Neural cell (in vitro differentiated cells): ENCODE results near the gene PROX1. TPM values are rescaled to one million over a fixed set of nuclear protein-coding genes. Genes with fewer than 3 reads are reported as not detected.

Experiments used
- H2AFZ ChIP-seq: fragments of 200-600, 300-800 bp; sonication (generic), shearing (Covaris generic); 2 replicates; pipeline ENCODE4 v1.6.0; 2014; ENCODE audit warnings: low read depth, mild to moderate bottlenecking, antibody characterized with exemption, low read length, moderate library complexity
- H3F3A ChIP-seq: fragments of 200-600 bp; shearing (Covaris generic); 2 replicates; pipeline ENCODE4 v1.6.1; 2016; ENCODE audit warnings: mild to moderate bottlenecking, moderate library complexity, mixed read lengths, antibody characterized with exemption, low read length; ENCODE audit not compliant: insufficient read depth, poor library complexity, severe bottlenecking
- H3K27ac ChIP-seq: fragments of 200-600, 300-800 bp; sonication (generic), shearing (Covaris generic); 2 replicates; pipeline ENCODE4 v1.5.1; 2014; ENCODE audit warnings: mild to moderate bottlenecking, low read length, moderate library complexity
- H3K27me3 ChIP-seq: fragments of 300-800, 200-600 bp; sonication (generic), shearing (Covaris generic); 2 replicates; pipeline ENCODE4 v1.6.0; 2014; ENCODE audit warnings: mild to moderate bottlenecking, low read depth, low read length, moderate library complexity; ENCODE audit not compliant: insufficient read depth
- H3K36me3 ChIP-seq: fragments of 300-800, 200-600 bp; sonication (generic), shearing (Covaris generic); 2 replicates; pipeline ENCODE4 v1.5.1; 2014; ENCODE audit warnings: mild to moderate bottlenecking, antibody characterized with exemption, low read length, moderate library complexity; ENCODE audit not compliant: insufficient read depth
- H3K4me2 ChIP-seq: fragments of 300-800, 200-600 bp; sonication (generic), shearing (Covaris generic); 2 replicates; pipeline ENCODE4 v1.6.0; 2014; ENCODE audit warnings: mild to moderate bottlenecking, low read length
- H3K4me3 ChIP-seq: fragments of 300-800, 200-600 bp; sonication (generic), shearing (Covaris generic); 2 replicates; pipeline ENCODE4 v1.5.1; 2014; ENCODE audit warnings: mild to moderate bottlenecking, low read length, moderate library complexity
- H3K79me2 ChIP-seq: fragments of 200-600 bp; shearing (Covaris generic); replicated peaks from 2 replicates; pipeline ENCODE4 v1.6.0; 2014; ENCODE audit warnings: mild to moderate bottlenecking, low read length, moderate library complexity; ENCODE audit not compliant: insufficient read depth
- H3K9ac ChIP-seq: fragments of 300-800, 200-600 bp; sonication (generic), shearing (Covaris generic); 2 replicates; pipeline ENCODE4 v1.6.1; 2016; ENCODE audit warnings: mild to moderate bottlenecking, low read length, mixed read lengths
- H3K9me2 ChIP-seq: fragments of 200-600 bp; shearing (Covaris generic); 2 replicates; pipeline ENCODE4 v1.6.1; 2016; ENCODE audit warnings: mild to moderate bottlenecking, low read length, mixed read lengths; ENCODE audit not compliant: insufficient read depth
- H3K9me3 ChIP-seq: fragments of 200-600, 300-800 bp; sonication (generic), shearing (Covaris generic); 2 replicates; pipeline ENCODE4 v1.6.1; 2016; ENCODE audit warnings: mild to moderate bottlenecking, mixed run types, low read length, moderate library complexity, mixed read lengths
- H4K20me1 ChIP-seq: fragments of 200-600 bp; shearing (Covaris generic); 2 replicates; pipeline ENCODE4 v1.6.1; 2016; ENCODE audit warnings: mild to moderate bottlenecking, mixed run types; ENCODE audit not compliant: insufficient read depth
- EP300 ChIP-seq: fragments of 450-650 bp; conservative IDR thresholded peaks from 2 replicates; pipeline ENCODE4 v1.6.1; 2014; ENCODE audit warnings: antibody characterized with exemption, mild to moderate bottlenecking, moderate library complexity; ENCODE audit not compliant: poor library complexity, severe bottlenecking
- EZH2 ChIP-seq: fragments of 200-600, 300-800 bp; shearing (Covaris generic), sonication (generic); IDR thresholded peaks from 2 replicates; pipeline ENCODE4 v1.6.1; 2014; ENCODE audit warnings: antibody characterized with exemption, low read length, borderline replicate concordance, mild to moderate bottlenecking; ENCODE audit not compliant: insufficient read depth, poor library complexity, severe bottlenecking
- MXI1 ChIP-seq: fragments of 450-650 bp; conservative IDR thresholded peaks from 2 replicates; pipeline ENCODE4 v1.6.1; 2014; ENCODE audit warnings: antibody characterized with exemption, mild to moderate bottlenecking; ENCODE audit not compliant: poor library complexity, severe bottlenecking
- POLR2AphosphoS5 ChIP-seq: IDR thresholded peaks from 2 replicates; pipeline ENCODE4 v1.6.1; 2012
- RAD21 ChIP-seq: fragments of 450-650 bp; conservative IDR thresholded peaks from 2 replicates; pipeline ENCODE4 v1.6.1; 2014; ENCODE audit warnings: antibody characterized with exemption, mild to moderate bottlenecking, moderate library complexity
- SMC3 ChIP-seq: fragments of 450-650 bp; conservative IDR thresholded peaks from 2 replicates; pipeline ENCODE4 v1.6.1; 2014; ENCODE audit warnings: antibody characterized with exemption, mild to moderate bottlenecking, moderate library complexity; ENCODE audit not compliant: poor library complexity
- TAF1 ChIP-seq: IDR thresholded peaks from 2 replicates; pipeline ENCODE4 v1.6.1; 2012; ENCODE audit warnings: low read depth
- polyA plus RNA-seq: library from polyadenylated mRNA; depleted of rRNA; stranded (reverse); fragments of >200 nt; gene quantifications from 2 replicates; pipeline ENCODE4 v1.2.3, GENCODE V29; 2014
- TF ChIP-seq, protein P1 (sequence below): fragments of 450-650 bp; IDR thresholded peaks from 2 replicates; pipeline ENCODE4 v1.5.1; 2014; ENCODE audit warnings: antibody characterized with exemption, mild to moderate bottlenecking, moderate library complexity; ENCODE audit not compliant: poor library complexity, severe bottlenecking
- TF ChIP-seq, protein P2 (sequence below): IDR thresholded peaks from 2 replicates; pipeline ENCODE4 v1.6.1; 2012; ENCODE audit warnings: borderline replicate concordance

The PROX1 gene
- polyA plus RNA-seq, 1 donor from 2014 or later: 1.0 TPM

DNA sequence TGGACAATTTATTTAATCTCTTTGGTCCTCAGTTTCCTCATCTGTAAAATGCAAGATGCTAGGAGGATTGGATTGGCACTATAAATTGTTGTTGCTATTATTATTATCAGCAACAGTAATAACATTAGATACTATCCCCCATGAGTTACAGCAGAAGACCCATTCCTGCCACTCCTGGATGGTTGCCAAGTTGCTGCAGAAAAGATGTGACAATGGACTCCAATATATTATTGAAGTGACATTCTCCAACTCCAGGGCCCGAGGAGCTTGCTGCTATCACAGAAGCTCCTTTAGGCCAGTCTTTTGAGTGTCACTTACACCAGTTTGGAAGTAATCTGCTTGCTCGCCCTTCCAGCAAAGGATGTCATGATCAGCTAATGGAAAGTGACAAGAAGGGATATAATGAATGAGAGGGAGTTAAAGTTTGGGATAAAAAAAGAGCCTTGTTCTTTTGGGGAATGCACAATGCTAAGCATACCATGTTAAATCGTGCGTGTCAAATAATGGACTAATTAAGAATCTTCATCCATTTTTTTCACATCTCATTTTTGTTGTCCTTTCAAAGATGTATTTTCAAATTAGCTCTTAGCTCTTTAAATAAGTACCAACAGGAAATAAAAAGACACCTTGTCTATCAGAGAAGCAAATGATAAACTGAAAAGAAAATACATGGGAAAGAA, 19.5 kb upstream of the PROX1 start:
- Histone ChIP-seq H3K9ac (no peak overlapping the region), H2AFZ (no peak overlapping the region), H3K9me2 (no peaks in the 10 kb centered on the region), H3K4me3 (no peak overlapping the region), H3F3A (no peaks in the 10 kb centered on the region), H3K36me3 (no peaks in the 10 kb centered on the region), H3K4me2 (no peak overlapping the region), H3K27ac (no peak overlapping the region), H3K27me3 (no peaks in the 10 kb centered on the region), H3K79me2 (no peaks in the 10 kb centered on the region), H3K9me3 (no peaks in the 10 kb centered on the region), H4K20me1 (no peaks in the 10 kb centered on the region)
- TF ChIP-seq, protein P1, sequence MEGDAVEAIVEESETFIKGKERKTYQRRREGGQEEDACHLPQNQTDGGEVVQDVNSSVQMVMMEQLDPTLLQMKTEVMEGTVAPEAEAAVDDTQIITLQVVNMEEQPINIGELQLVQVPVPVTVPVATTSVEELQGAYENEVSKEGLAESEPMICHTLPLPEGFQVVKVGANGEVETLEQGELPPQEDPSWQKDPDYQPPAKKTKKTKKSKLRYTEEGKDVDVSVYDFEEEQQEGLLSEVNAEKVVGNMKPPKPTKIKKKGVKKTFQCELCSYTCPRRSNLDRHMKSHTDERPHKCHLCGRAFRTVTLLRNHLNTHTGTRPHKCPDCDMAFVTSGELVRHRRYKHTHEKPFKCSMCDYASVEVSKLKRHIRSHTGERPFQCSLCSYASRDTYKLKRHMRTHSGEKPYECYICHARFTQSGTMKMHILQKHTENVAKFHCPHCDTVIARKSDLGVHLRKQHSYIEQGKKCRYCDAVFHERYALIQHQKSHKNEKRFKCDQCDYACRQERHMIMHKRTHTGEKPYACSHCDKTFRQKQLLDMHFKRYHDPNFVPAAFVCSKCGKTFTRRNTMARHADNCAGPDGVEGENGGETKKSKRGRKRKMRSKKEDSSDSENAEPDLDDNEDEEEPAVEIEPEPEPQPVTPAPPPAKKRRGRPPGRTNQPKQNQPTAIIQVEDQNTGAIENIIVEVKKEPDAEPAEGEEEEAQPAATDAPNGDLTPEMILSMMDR: no peak
- TF ChIP-seq, protein P2, sequence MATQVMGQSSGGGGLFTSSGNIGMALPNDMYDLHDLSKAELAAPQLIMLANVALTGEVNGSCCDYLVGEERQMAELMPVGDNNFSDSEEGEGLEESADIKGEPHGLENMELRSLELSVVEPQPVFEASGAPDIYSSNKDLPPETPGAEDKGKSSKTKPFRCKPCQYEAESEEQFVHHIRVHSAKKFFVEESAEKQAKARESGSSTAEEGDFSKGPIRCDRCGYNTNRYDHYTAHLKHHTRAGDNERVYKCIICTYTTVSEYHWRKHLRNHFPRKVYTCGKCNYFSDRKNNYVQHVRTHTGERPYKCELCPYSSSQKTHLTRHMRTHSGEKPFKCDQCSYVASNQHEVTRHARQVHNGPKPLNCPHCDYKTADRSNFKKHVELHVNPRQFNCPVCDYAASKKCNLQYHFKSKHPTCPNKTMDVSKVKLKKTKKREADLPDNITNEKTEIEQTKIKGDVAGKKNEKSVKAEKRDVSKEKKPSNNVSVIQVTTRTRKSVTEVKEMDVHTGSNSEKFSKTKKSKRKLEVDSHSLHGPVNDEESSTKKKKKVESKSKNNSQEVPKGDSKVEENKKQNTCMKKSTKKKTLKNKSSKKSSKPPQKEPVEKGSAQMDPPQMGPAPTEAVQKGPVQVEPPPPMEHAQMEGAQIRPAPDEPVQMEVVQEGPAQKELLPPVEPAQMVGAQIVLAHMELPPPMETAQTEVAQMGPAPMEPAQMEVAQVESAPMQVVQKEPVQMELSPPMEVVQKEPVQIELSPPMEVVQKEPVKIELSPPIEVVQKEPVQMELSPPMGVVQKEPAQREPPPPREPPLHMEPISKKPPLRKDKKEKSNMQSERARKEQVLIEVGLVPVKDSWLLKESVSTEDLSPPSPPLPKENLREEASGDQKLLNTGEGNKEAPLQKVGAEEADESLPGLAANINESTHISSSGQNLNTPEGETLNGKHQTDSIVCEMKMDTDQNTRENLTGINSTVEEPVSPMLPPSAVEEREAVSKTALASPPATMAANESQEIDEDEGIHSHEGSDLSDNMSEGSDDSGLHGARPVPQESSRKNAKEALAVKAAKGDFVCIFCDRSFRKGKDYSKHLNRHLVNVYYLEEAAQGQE: no peak
- no peak for TF ChIP-seq TAF1
- no peak for TF ChIP-seq MXI1
- TF ChIP-seq EZH2: no peak
- no peak for TF ChIP-seq SMC3
- TF ChIP-seq RAD21: no peak
- TF ChIP-seq EP300: no peak
- no peak for TF ChIP-seq POLR2AphosphoS5

DNA sequence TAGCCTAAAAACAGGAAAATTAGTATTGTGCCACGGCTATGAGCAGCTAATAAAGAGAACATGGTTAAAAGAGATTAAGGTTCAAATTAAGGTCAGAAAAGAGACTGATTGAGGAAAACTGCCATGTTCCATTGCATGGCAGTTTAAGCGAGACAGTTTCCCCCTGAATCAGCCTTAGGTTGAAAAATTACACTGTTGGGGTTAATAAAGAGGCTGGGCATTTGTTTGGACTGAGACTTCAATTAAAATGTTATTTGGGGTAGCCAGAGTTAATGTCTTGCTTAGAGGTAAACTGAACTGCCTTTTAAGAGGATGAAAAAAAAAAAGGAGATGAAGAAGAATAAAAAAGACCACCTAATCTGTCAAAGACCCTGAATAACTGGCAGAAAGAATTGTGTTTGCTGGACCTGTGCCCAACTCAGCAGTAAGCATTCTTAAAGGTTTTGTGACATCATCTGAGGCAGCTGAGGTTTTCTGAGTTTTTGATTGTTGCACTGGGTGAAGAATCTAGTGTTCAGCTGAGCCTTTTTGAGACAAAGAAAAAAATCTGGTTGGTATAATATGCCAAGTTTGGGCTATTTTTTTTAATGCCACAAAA, 17.7 kb upstream of the PROX1 start:
- H3K79me2 ChIP-seq: no peaks in the 10 kb centered on the region
- H3K4me3 ChIP-seq: no peak overlapping the region
- no peaks in the 10 kb centered on the region for H3K9me3 ChIP-seq
- no peaks in the 10 kb centered on the region for H3K36me3 ChIP-seq
- no peak overlapping the region for H3K4me2 ChIP-seq
- no peaks in the 10 kb centered on the region for H3K9me2 ChIP-seq
- H3K9ac ChIP-seq: no peak overlapping the region
- H2AFZ ChIP-seq: no peak overlapping the region
- TF ChIP-seq, protein P2: no peak
- no peaks in the 10 kb centered on the region for H3F3A ChIP-seq
- H3K27me3 ChIP-seq: no peaks in the 10 kb centered on the region
- H3K27ac ChIP-seq: no peak overlapping the region
- H4K20me1 ChIP-seq: no peaks in the 10 kb centered on the region
